ENCODE data around the gene WWC1.

WWC1 gene

DNA sequence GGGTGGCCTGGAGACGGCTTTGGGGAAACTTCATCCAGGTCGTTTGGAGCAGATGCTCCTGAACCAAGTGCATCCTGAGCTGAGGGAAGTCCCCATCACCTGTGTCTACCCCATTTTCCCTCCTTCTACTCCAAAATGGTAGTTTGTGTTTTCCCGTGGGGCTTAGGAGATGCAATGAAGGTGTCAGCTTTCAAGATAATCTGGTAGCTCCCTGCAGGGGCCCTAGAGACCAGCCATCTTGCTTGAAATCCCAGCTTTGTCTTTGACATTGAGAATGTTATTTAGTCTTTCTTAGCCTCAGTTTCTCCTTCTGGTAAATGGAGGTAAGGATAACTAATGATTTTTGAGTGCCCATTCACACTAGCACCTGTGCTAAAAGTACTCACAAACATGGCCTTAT is 77.4 kb downstream of the WWC1 start:
- no peak for TF ChIP-seq CTCF (conservative IDR thresholded peaks at IDR 0.05; ENCODE audit: low read depth, low read length)
- DNase-seq (ENCODE audit: low read depth) = no peak

GRCh38 chr5:168370831-168371230 is 79.4 kb downstream of the WWC1 start:
- H3K4me3 ChIP-seq (ENCODE audit: low read depth, low read length) = no peak overlapping the region
- no peak for DNase-seq (ENCODE audit: low read depth)
- no peak for TF ChIP-seq CTCF (conservative IDR thresholded peaks at IDR 0.05; ENCODE audit: low read depth, low read length)

More for the DNA sequence above, 77.4 kb downstream of the WWC1 start:
- H3K4me3 ChIP-seq (ENCODE audit: low read depth, low read length) = no peak overlapping the region

- H3K4me3 ChIP-seq (ENCODE audit: low read depth, low read length) = no peak overlapping the region
- no peak for TF ChIP-seq CTCF (conservative IDR thresholded peaks at IDR 0.05; ENCODE audit: low read depth, low read length)
- DNase-seq (ENCODE audit: low read depth) = no peak
Observed at GRCh38 chr5:168372356-168372946, 81.0 kb downstream of the WWC1 start.

DNA sequence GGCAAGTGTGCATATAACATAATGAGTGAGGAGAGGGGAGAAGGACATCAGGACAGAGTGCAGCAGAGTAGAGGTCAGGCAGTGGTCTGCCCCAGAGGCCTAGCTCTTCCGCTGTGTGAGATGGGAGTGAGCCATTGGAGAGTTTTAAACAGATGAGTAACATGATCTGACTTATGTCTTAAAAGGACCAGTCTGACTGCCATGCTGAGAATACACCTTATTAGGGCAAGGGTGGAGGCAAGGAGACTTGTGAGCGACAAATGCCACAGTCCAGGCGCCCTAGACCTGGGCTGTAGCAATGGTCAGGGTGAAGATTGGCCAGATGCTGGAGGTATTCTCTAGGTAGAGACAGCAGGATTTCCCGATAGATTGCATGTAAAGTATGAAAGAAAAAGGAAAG is 83.1 kb downstream of the WWC1 start:
- H3K4me3 ChIP-seq (ENCODE audit: low read depth, low read length) = no peak overlapping the region
- no peak for TF ChIP-seq CTCF (conservative IDR thresholded peaks at IDR 0.05; ENCODE audit: low read depth, low read length)
- no peak for DNase-seq (ENCODE audit: low read depth)

DNA sequence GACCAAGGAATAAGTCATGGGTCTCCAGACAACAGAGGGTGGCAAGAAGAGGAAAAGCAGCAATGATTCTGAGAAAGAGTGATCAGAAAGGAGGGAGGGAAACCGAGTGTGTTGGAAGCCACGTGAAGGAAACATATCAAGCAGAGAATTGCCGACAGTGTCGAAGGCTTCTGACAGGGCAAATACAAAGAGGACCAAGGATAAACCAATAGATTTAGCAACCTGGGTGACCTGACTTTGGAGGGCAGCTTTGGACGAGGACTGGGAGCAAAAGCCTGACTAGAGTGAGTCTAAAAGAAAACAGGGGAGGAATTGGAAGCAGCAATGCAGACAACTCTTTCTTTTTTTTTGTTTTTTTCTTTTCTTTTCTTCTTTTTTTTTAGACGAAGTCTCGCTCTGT is 83.8 kb downstream of the WWC1 start:
- H3K4me3 ChIP-seq (ENCODE audit: low read depth, low read length) = no peak overlapping the region
- no peak for DNase-seq (ENCODE audit: low read depth)
- TF ChIP-seq CTCF (conservative IDR thresholded peaks at IDR 0.05; ENCODE audit: low read depth, low read length) = no peak

DNA sequence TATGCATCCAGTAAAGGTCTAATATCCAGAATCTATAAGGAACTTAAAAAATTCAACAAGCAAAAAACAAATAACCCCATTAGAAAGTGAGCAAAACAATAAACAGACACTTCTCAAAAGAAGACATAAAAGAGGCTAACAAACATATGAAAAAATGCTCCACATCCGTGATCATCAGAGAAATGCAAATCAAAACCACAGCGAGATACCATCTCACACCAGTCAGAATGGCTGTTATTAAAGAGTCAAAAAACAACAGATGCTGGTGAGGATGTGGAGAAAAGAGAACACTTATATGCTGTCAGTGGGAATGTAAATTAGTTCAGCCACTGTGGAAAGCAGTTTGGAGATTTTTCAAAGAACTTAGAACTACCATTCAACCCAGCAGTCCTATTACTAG is 86.1 kb downstream of the WWC1 start:
- DNase-seq (ENCODE audit: low read depth) = no peak
- H3K4me3 ChIP-seq (ENCODE audit: low read depth, low read length) = no peak overlapping the region

More for the DNA sequence above, 86.1 kb downstream of the WWC1 start:
- no peak for TF ChIP-seq CTCF (conservative IDR thresholded peaks at IDR 0.05; ENCODE audit: low read depth, low read length)
